ENCODE data around the gene SERTM2. TPM values are rescaled to one million over a fixed set of nuclear protein-coding genes. Genes with fewer than 3 reads are reported as not detected.

The SERTM2 gene
- total RNA-seq, 1 experiment from 2014 or later = not detected

GRCh38 chrX:111515298-111515697 lies 3.9 kb downstream of the SERTM2 start (continued):
- TF ChIP-seq ZBTB33 (IDR thresholded peaks at IDR 0.05; ENCODE audit: extremely low read depth, insufficient replicate concordance, low read length) = no peak
- TF ChIP-seq TCF7L2 (IDR thresholded peaks at IDR 0.05; ENCODE audit: borderline replicate concordance, extremely low read depth, insufficient read depth, insufficient read length) = no peak
- no peak for TF ChIP-seq POLR2AphosphoS5 (IDR thresholded peaks at IDR 0.05; ENCODE audit: low read depth, low read length)
- TF ChIP-seq ELF1 (IDR thresholded peaks at IDR 0.05; ENCODE audit: borderline replicate concordance, low read depth) = no peak

- Histone ChIP-seq H3K79me2 (ENCODE audit: insufficient read depth, low read length) (no peaks in the 10 kb centered on the region), H3K36me3 (ENCODE audit: control insufficient read depth in 1 of 2, insufficient read depth in 2 of 2, low read length in 2 of 2) (no peaks in the 10 kb centered on the region), H3K27ac (ENCODE audit: low read depth, low read length) (no peak overlapping the region), H3K27me3 (ENCODE audit: insufficient read depth, low read length) (peaks cover 5% of the 10 kb centered on the region; the same call in 1 of the 2 replicates), H2AFZ (ENCODE audit: low read depth, low read length, poor library complexity, severe bottlenecking) (no peak overlapping the region), H3K4me2 (ENCODE audit: low read length) (no peak overlapping the region), H3K9me2 (ENCODE audit: insufficient read depth) (no peaks in the 10 kb centered on the region), H3K4me3 (replicated peaks in 1 of 2; ENCODE audit: low read depth in 1 of 2, low read length in 2 of 2) (no peak overlapping the region), H3K9me3 (ENCODE audit: control insufficient read depth in 1 of 2, insufficient read depth in 1 of 2, low read depth in 1 of 2, low read length in 2 of 2) (no peaks in the 10 kb centered on the region), H4K20me1 (ENCODE audit: insufficient read depth) (no peaks in the 10 kb centered on the region), H3K9ac (ENCODE audit: low read length) (no peak overlapping the region), H3K4me1 (ENCODE audit: control insufficient read depth in 1 of 2, insufficient read depth in 2 of 2, low read length in 2 of 2) (no peaks in the 10 kb centered on the region)
- ChIA-PET CTCF (no interaction called here), POLR2A (no interaction called here), RAD21 (ENCODE audit: low non-redundant PET in 1 of 2, low total read pairs in 2 of 2, uncharacterized antibody in 2 of 2, unreplicated experiment in 2 of 2) (no interaction called here)
- no peak for DNase-seq (ENCODE audit: low read depth, low spot score)
- no peak for ATAC-seq
- intact Hi-C loops (cut with micrococcal nuclease) = no loop called here
- BruUV-seq (replicated peaks) = no TSS peak
- TF ChIP-seq SRF (IDR thresholded peaks at IDR 0.05; ENCODE audit: low read depth) (no peak), EGR1 (IDR thresholded peaks at IDR 0.05; ENCODE audit: low read depth) (no peak), CEBPB (IDR thresholded peaks at IDR 0.05; ENCODE audit: low read depth) (no peak), POLR2A (IDR thresholded peaks at IDR 0.05; ENCODE audit: borderline replicate concordance, extremely low read depth, insufficient read depth, insufficient read length) (no peak), MAX (IDR thresholded peaks at IDR 0.05) (no peak), FOSL1 (IDR thresholded peaks at IDR 0.05; ENCODE audit: low read depth) (no peak), ZNF274 (IDR thresholded peaks at IDR 0.05; ENCODE audit: low read depth, low read length) (no peak), ATF3 (IDR thresholded peaks at IDR 0.05) (no peak)
Observed at GRCh38 chrX:111518667-111519066, 7.2 kb downstream of the SERTM2 start.

Measured in HCT116 (cell line).